Measurements from ENCODE around the gene HOXD12.

Gene HOXD12

DNA sequence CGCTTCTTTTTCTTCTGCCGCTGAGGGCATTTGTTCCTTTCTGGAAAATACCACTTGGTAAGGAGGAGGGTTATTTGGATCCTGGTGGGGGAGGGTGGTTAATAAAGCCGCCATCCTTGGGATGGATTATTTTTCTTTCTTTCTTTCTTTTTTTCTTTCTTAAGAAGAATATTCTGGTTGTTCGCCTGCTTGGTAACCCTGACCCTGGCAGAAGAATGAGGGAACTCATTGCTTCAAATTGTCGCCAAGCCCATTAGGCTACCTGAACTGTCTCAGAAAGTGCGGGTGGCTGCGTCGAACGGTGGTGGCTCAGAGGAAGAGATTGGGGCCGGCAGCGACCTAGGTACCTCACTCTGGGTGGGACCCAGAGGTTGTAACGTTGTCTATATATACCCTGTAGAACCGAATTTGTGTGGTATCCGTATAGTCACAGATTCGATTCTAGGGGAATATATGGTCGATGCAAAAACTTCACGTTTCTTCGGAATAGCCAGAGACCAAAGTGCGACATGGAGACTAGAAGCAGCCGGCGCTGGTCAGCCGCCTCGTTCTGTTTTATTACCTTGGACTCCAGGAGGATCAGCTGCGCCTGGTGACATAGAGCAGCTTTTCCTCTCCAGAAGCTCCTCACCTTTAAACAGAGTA, 50.5 kb downstream of the HOXD12 start:
- H3K9me2 ChIP-seq (ENCODE audit: low read depth, low read length) = no peaks in the 10 kb centered on the region
- H3K4me3 ChIP-seq (ENCODE audit: low read depth, low read length, poor library complexity, severe bottlenecking) = no peak overlapping the region
- 0 out of 2 replicates have a peak, but pooled peaks cover 3% of the 10 kb centered on the region for H3K27me3 ChIP-seq (ENCODE audit: insufficient read depth, low read length)
- H3K9ac ChIP-seq (ENCODE audit: low read length) = no peak overlapping the region
- H3K36me3 ChIP-seq (ENCODE audit: insufficient read depth, low read length) = no peaks in the 10 kb centered on the region
- no peaks in the 10 kb centered on the region for H3K4me1 ChIP-seq (ENCODE audit: insufficient read depth, low read length, severe bottlenecking)
- H3K9me3 ChIP-seq (ENCODE audit: low read length) = no peaks in the 10 kb centered on the region
- no peak overlapping the region for H2AFZ ChIP-seq (ENCODE audit: low read length)
- H4K20me1 ChIP-seq (ENCODE audit: insufficient read depth, low read length) = no peaks in the 10 kb centered on the region
- H3K4me2 ChIP-seq (ENCODE audit: low read length) = no peak overlapping the region
- TF ChIP-seq EZH2 (IDR thresholded peaks at IDR 0.05; ENCODE audit: borderline replicate concordance, low read length) = no peak
- TF ChIP-seq, protein P1, sequence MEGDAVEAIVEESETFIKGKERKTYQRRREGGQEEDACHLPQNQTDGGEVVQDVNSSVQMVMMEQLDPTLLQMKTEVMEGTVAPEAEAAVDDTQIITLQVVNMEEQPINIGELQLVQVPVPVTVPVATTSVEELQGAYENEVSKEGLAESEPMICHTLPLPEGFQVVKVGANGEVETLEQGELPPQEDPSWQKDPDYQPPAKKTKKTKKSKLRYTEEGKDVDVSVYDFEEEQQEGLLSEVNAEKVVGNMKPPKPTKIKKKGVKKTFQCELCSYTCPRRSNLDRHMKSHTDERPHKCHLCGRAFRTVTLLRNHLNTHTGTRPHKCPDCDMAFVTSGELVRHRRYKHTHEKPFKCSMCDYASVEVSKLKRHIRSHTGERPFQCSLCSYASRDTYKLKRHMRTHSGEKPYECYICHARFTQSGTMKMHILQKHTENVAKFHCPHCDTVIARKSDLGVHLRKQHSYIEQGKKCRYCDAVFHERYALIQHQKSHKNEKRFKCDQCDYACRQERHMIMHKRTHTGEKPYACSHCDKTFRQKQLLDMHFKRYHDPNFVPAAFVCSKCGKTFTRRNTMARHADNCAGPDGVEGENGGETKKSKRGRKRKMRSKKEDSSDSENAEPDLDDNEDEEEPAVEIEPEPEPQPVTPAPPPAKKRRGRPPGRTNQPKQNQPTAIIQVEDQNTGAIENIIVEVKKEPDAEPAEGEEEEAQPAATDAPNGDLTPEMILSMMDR (IDR thresholded peaks at IDR 0.05; ENCODE audit: low read length) = no peak
- no peaks in the 10 kb centered on the region for H3K79me2 ChIP-seq (ENCODE audit: insufficient read depth, low read length)
- no peaks in the 10 kb centered on the region for H3F3A ChIP-seq (ENCODE audit: insufficient read depth, low read length)
- no peak overlapping the region for H3K27ac ChIP-seq (ENCODE audit: low read depth, low read length, poor library complexity, severe bottlenecking)

DNA sequence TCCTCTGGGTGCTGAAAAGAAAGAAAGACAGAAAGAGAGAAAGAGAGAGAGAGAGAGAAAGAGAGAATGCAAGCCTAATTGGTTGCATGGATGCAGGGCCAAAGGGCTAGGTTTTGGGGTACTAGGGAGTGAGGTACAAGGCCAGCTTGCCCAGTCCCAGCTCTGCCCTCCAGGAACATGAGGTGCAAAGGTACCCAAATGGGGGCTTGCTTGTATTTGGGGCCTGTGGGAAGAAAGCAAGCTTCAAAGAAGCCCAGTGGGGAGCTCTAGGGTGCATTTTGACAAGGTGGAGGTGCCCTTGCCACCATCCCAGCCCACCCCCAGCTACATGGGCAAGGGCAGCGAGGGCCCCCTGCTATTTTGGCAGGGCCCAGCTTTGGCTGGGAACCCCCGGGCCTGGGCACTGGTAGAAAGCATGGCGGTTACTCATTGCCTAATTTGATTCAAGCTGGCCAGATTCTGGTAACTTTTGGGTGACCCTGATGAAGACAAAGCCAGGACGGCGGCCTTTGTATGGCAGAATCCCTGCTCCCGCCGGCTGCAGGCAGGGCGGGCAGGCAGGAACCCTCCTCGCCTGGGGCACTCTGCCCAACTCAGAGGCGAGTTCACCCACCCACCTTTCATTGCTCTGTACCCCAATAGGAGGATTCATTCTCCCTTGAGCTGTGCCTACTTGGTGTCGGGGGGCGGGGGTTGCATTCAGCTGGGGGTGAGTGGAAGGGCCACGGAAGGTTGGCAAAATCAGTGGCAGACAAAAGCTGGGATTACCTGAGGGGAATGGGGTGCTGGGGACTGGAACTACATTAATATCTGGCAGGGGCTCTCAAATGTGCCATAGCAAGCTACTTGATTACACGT, 51.2 kb downstream of the HOXD12 start:
- Histone ChIP-seq H3K4me3 (ENCODE audit: low read depth, low read length, poor library complexity, severe bottlenecking) (no peak overlapping the region), H3K36me3 (ENCODE audit: insufficient read depth, low read length) (no peaks in the 10 kb centered on the region), H3K4me2 (ENCODE audit: low read length) (no peak overlapping the region), H3K9me3 (ENCODE audit: low read length) (no peaks in the 10 kb centered on the region), H3K79me2 (ENCODE audit: insufficient read depth, low read length) (no peaks in the 10 kb centered on the region), H3K27ac (ENCODE audit: low read depth, low read length, poor library complexity, severe bottlenecking) (no peak overlapping the region), H2AFZ (ENCODE audit: low read length) (no peak overlapping the region), H3K27me3 (ENCODE audit: insufficient read depth, low read length) (0 out of 2 replicates have a peak, but pooled peaks cover 1% of the 10 kb centered on the region), H3K4me1 (ENCODE audit: insufficient read depth, low read length, severe bottlenecking) (no peaks in the 10 kb centered on the region), H3K9me2 (ENCODE audit: low read depth, low read length) (no peaks in the 10 kb centered on the region), H4K20me1 (ENCODE audit: insufficient read depth, low read length) (no peaks in the 10 kb centered on the region), H3K9ac (ENCODE audit: low read length) (no peak overlapping the region), H3F3A (ENCODE audit: insufficient read depth, low read length) (no peaks in the 10 kb centered on the region)
- TF ChIP-seq, protein P1 (IDR thresholded peaks at IDR 0.05; ENCODE audit: low read length) = no peak
- TF ChIP-seq EZH2 (IDR thresholded peaks at IDR 0.05; ENCODE audit: borderline replicate concordance, low read length) = no peak

DNA sequence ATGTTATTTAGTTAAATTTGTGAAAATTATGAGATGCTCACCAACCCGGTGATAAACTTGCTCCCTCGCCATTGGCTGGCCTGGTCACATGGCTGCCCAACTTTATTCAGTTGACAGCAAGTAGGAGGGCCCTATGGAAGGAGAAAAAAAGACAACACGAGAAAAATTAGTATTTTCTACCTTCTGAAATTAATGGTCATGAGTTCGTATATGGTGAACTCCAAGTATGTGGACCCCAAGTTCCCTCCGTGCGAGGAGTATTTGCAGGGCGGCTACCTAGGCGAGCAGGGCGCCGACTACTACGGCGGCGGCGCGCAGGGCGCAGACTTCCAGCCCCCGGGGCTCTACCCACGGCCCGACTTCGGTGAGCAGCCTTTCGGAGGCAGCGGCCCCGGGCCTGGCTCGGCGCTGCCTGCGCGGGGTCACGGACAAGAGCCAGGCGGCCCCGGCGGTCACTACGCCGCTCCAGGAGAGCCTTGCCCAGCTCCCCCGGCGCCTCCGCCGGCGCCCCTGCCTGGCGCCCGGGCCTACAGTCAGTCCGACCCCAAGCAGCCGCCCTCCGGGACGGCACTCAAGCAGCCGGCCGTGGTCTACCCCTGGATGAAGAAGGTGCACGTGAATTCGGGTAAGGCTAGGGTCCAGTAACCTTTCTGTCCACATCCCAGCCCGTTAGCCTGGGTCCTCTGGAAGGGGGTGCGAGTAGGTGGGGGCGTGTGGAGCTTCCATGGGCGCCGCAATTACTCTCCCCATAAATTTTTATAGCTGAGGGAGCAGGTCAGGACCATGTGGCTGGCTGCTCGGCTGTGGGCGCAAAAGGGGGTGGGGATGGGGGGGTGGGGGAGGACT, 52.1 kb downstream of the HOXD12 start, which contains the start of gene HOXD4:
TSS of gene HOXD4 (plus strand) at position 109 of the 846 bp plus-strand sequence. CDS start at position 193, 84 bp downstream.
- TF ChIP-seq EZH2 (IDR thresholded peaks at IDR 0.05; ENCODE audit: borderline replicate concordance, low read length) = no peak
- H3K9me3 ChIP-seq (ENCODE audit: low read length) = no peaks in the 10 kb centered on the region
- H2AFZ ChIP-seq (ENCODE audit: low read length) = no peak within 1 kb of the TSS
- H3F3A ChIP-seq (ENCODE audit: insufficient read depth, low read length) = no peaks in the 10 kb centered on the region
- no peak within 1 kb of the TSS for H3K4me2 ChIP-seq (ENCODE audit: low read length)
- H3K27me3 ChIP-seq (ENCODE audit: insufficient read depth, low read length) = no peaks in the 10 kb centered on the region
- H4K20me1 ChIP-seq (ENCODE audit: insufficient read depth, low read length) = no peaks in the 10 kb centered on the region
- H3K4me1 ChIP-seq (ENCODE audit: insufficient read depth, low read length, severe bottlenecking) = no peaks in the 10 kb centered on the region
- no peak within 1 kb of the TSS for H3K4me3 ChIP-seq (ENCODE audit: low read depth, low read length, poor library complexity, severe bottlenecking)
- H3K27ac ChIP-seq (ENCODE audit: low read depth, low read length, poor library complexity, severe bottlenecking) = no peak within 1 kb of the TSS
- no peaks in the 10 kb centered on the region for H3K79me2 ChIP-seq (ENCODE audit: insufficient read depth, low read length)
- no peaks in the 10 kb centered on the region for H3K9me2 ChIP-seq (ENCODE audit: low read depth, low read length)
- H3K36me3 ChIP-seq (ENCODE audit: insufficient read depth, low read length) = no peaks in the 10 kb centered on the region
- no peak within 1 kb of the TSS for H3K9ac ChIP-seq (ENCODE audit: low read length)
